Gastrocnemius medialis (tissue), 4 donors: ENCODE results near the gene PGAP1. TPM values are rescaled to one million over a fixed set of nuclear protein-coding genes. Genes with fewer than 3 reads are reported as not detected.
A peak's percentile ranks its signal among the peaks of the same experiment; 100 is the strongest.

Experiments
- ATAC-seq, 2 donors: fragments of 150-250 bp; one replicate each; pipeline ENCODE4 v1.9.1; 2016
- DNase-seq, 2 donors: peaks; one replicate each; pipeline ENCODE4 v3.0.0-alpha.2; 2019
- H3K27ac ChIP-seq, 4 donors: fragments of 200-600 bp; sonication (generic); 1 replicate in 1 of 4; 2 replicates in 3 of 4; pipeline ENCODE4 v1.5.1; 2016 to 2018; ENCODE audit warnings: mild to moderate bottlenecking in 2 of 4, moderate library complexity in 1 of 4
- H3K27me3 ChIP-seq, 3 donors: fragments of 200-600 bp; sonication (generic) in 2 of 3; 1 replicate in 1 of 3; 2 replicates in 2 of 3; pipeline versions ENCODE4 v1.5.1 to v1.6.0; 2016 to 2019; ENCODE audit warnings: mild to moderate bottlenecking in 1 of 3, moderate library complexity in 1 of 3
- H3K36me3 ChIP-seq, 2 donors: fragments of 200-600 bp; sonication (generic) in 1 of 2; one replicate each; pipeline ENCODE4 v1.5.1; 2017 to 2018
- H3K4me1 ChIP-seq, 2 donors: fragments of 200-600 bp; sonication (generic) in 1 of 2; one replicate each; pipeline ENCODE4 v1.5.1; 2016 to 2017; ENCODE audit warnings: mild to moderate bottlenecking in 2 of 2
- H3K4me3 ChIP-seq, 4 donors: fragments of 200-600 bp; sonication (generic) in 3 of 4; 1 replicate in 1 of 4; 2 replicates in 3 of 4; pipeline ENCODE4 v1.5.1; 2016 to 2019; ENCODE audit warnings: mild to moderate bottlenecking in 2 of 4
- H3K9me3 ChIP-seq, 3 donors: fragments of 200-600 bp; sonication (generic) in 2 of 3; 1 replicate in 1 of 3; 2 replicates in 2 of 3; pipeline ENCODE4 v1.5.1; 2016 to 2019
- CTCF ChIP-seq, 5 experiments: fragments of 450-650 bp in 3 of 5; fragments of 200-600 bp in 2 of 5; sonication (generic) in 2 of 5; IDR thresholded peaks in 4 of 5; conservative IDR thresholded peaks in 1 of 5; 1 replicate in 4 of 5; 2 replicates in 1 of 5; pipeline ENCODE4 v1.5.1; 2016 to 2019; ENCODE audit warnings: antibody characterized with exemption in 5 of 5, mild to moderate bottlenecking in 3 of 5, moderate library complexity in 3 of 5
- POLR2A ChIP-seq, 2 donors: fragments of 450-650 bp; IDR thresholded peaks; one replicate each; pipeline ENCODE4 v1.6.1; 2017; ENCODE audit warnings: antibody characterized with exemption in 2 of 2, mild to moderate bottlenecking in 2 of 2, moderate library complexity in 2 of 2
- in situ Hi-C, 4 donors: fragments of 200-750 bp; cut with MboI; loops; one replicate each; pipeline versions ENCODE4 v1.15.0 to v1.8.0; 2017; ENCODE audit warnings: low sequenced_read_pairs in 4 of 4
- intact Hi-C: fragments of 100-400 bp; cut with DNase I; formaldehyde crosslinking; loops from one replicate; pipeline ENCODE4 v1.15.1; 2023; ENCODE audit warnings: low total_unique reads
- total RNA-seq, 4 donors: library from RNA; depleted of rRNA; stranded (reverse); fragments of >200 nt; gene quantifications; one replicate each; pipeline versions ENCODE4 v1.1.0 to v1.2.3, GENCODE V29; 2016

PGAP1 gene, protein sequence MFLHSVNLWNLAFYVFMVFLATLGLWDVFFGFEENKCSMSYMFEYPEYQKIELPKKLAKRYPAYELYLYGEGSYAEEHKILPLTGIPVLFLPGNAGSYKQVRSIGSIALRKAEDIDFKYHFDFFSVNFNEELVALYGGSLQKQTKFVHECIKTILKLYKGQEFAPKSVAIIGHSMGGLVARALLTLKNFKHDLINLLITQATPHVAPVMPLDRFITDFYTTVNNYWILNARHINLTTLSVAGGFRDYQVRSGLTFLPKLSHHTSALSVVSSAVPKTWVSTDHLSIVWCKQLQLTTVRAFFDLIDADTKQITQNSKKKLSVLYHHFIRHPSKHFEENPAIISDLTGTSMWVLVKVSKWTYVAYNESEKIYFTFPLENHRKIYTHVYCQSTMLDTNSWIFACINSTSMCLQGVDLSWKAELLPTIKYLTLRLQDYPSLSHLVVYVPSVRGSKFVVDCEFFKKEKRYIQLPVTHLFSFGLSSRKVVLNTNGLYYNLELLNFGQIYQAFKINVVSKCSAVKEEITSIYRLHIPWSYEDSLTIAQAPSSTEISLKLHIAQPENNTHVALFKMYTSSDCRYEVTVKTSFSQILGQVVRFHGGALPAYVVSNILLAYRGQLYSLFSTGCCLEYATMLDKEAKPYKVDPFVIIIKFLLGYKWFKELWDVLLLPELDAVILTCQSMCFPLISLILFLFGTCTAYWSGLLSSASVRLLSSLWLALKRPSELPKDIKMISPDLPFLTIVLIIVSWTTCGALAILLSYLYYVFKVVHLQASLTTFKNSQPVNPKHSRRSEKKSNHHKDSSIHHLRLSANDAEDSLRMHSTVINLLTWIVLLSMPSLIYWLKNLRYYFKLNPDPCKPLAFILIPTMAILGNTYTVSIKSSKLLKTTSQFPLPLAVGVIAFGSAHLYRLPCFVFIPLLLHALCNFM
- total RNA-seq, result 1 to 10 TPM; 1.3 to 3.7 (median 1.8) TPM

GRCh38 chr2:196926562-196927375, at the start of gene PGAP1:
TSS of gene PGAP1 (minus strand) at chr2:196926707. CDS start at chr2:196926616, 91 bp downstream.
- no peaks in the 10 kb centered on the region for H3K27me3 ChIP-seq
- DNase-seq (peak; percentile 65 to 81), ATAC-seq (peak; percentile 90 to 91)
- in situ Hi-C loops, result no loop called here
- peak within 1 kb of the TSS; percentile 82 to 91 (median 84) for H3K27ac ChIP-seq
- intact Hi-C loops, result loop anchor here (2.0 to 10.0 kb wide), 4 partner anchors 61 to 778 kb away; partner anchors contain the start of genes GTF3C3, MARS2 and STK17B
- peaks cover 0 to 16% of the 10 kb centered on the region in 2 donors for H3K4me1 ChIP-seq
- no peaks in the 10 kb centered on the region for H3K9me3 ChIP-seq
- no peak for TF ChIP-seq CTCF (IDR thresholded peaks at IDR 0.05 in 4 of 5, conservative IDR thresholded peaks at IDR 0.05 in 1 of 5)
- peak; percentile 62 to 77 for TF ChIP-seq POLR2A (IDR thresholded peaks at IDR 0.05)
- H3K36me3 ChIP-seq, result no peaks in the 10 kb centered on the region
- H3K4me3 ChIP-seq, result peak within 1 kb of the TSS; percentile 78 to 90 (median 84)

- Histone ChIP-seq H3K4me3 (no peak overlapping the region), H3K4me1 (no peaks in the 10 kb centered on the region), H3K9me3 (no peaks in the 10 kb centered on the region), H3K27me3 (no peaks in the 10 kb centered on the region), H3K36me3 (no peaks in the 10 kb centered on the region), H3K27ac (no peak overlapping the region)
- intact Hi-C loops, result no loop called here
- in situ Hi-C loops, result no loop called here
- DNase-seq (no peak), ATAC-seq (no peak)
- no peak for TF ChIP-seq POLR2A (IDR thresholded peaks at IDR 0.05)
- no peak for TF ChIP-seq CTCF (IDR thresholded peaks at IDR 0.05 in 4 of 5, conservative IDR thresholded peaks at IDR 0.05 in 1 of 5)
These were observed 48.5 kb upstream of the PGAP1 start for GRCh38 chr2:196974970-196975369.

- no peak for DNase-seq
- in situ Hi-C loops, result no loop called here
- intact Hi-C loops, result no loop called here
These were observed 45.2 kb upstream of the PGAP1 start for GRCh38 chr2:196971574-196972279.

More at GRCh38 chr2:196971574-196972279, 45.2 kb upstream of the PGAP1 start:
- H3K9me3 ChIP-seq, result no peaks in the 10 kb centered on the region
- H3K4me1 ChIP-seq, result peaks cover 0 to 1% of the 10 kb centered on the region in 2 donors
- no peaks in the 10 kb centered on the region for H3K27me3 ChIP-seq
- ATAC-seq, result no peak
- H3K36me3 ChIP-seq, result no peaks in the 10 kb centered on the region
- no peak overlapping the region for H3K4me3 ChIP-seq
- H3K27ac ChIP-seq, result no peak overlapping the region
- TF ChIP-seq POLR2A (IDR thresholded peaks at IDR 0.05), result no peak
- no peak for TF ChIP-seq CTCF (IDR thresholded peaks at IDR 0.05 in 4 of 5, conservative IDR thresholded peaks at IDR 0.05 in 1 of 5)
